ENCODE measurements around the gene TMEM150A. TPM values are rescaled to one million over a fixed set of nuclear protein-coding genes. Genes with fewer than 3 reads are reported as not detected.

The TMEM150A gene
- total and polyA plus RNA-seq, 2 of the 13 experiments (the other 11 are each of a cell fraction or from before 2014, with no cell fraction given) = 30.1 to 70.4 TPM

DNA sequence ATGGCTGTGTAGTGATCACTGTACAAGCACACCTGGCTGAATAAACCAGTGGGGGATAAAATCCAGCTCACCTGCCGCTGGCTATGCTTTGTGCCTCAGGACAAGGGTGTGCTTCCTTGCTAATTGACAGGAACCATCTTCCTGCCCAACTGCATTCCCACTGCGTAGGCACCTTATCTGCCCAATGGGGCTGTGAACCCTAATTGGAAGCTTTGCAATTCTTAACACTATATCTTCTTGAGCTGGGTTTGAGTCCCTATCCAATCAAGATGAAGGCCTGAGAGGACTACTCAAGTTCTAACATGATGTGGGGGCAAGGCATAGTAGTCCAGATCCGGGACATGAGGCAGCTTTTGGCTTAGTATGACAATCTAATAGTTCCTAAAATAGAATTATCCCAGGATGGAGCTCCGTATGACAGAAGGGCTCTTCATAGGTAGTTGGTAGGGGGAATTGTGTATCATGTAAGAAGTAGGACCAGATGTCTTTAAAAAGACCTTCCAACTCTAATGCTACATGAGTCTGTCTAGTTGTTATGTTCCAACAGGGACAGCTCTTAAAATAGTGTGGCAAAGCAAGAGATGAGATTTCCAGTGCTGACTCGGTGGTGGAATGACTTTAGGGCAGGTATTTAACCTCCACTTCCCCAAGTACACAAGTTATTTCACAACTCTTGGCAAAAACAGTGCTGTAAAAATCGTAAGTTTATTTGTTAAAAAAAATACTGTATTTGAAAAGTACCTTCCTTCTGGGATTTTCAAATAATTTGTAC is 2.3 kb upstream of the TMEM150A start (continued):
- TF ChIP-seq RELA (CRISPR knock-in tag; IDR thresholded peaks at IDR 0.05) (no peak), U2AF1 (optimal IDR thresholded peaks at IDR 0.05; ENCODE audit: low read depth, low read length) (no peak), FOXO1 (CRISPR knock-in tag; IDR thresholded peaks at IDR 0.05) (no peak), MTF2 (CRISPR knock-in tag; IDR thresholded peaks at IDR 0.05; ENCODE audit: borderline replicate concordance) (no peak), KDM5B (CRISPR knock-in tag; IDR thresholded peaks at IDR 0.05; ENCODE audit: borderline replicate concordance) (no peak), ZNF557 (CRISPR knock-in tag; IDR thresholded peaks at IDR 0.05) (no peak), SP4 (CRISPR knock-in tag; IDR thresholded peaks at IDR 0.05) (no peak), KLF6 (CRISPR knock-in tag; IDR thresholded peaks at IDR 0.05) (no peak), ZNF672 (CRISPR knock-in tag; IDR thresholded peaks at IDR 0.05) (no peak), ZFP41 (CRISPR knock-in tag; IDR thresholded peaks at IDR 0.05; ENCODE audit: borderline replicate concordance) (no peak), ZNF816 (CRISPR knock-in tag; IDR thresholded peaks at IDR 0.05; ENCODE audit: borderline replicate concordance) (0 out of 2 replicates have a peak, but pooled peaks have one; percentile 10), GATA4 (IDR thresholded peaks at IDR 0.05; ENCODE audit: borderline replicate concordance, low read depth) (no peak), ATAD3A (CRISPR knock-in tag; IDR thresholded peaks at IDR 0.05) (no peak), ZNF839 (CRISPR knock-in tag; IDR thresholded peaks at IDR 0.05; ENCODE audit: borderline replicate concordance) (no peak), STAT5B (CRISPR knock-in tag; IDR thresholded peaks at IDR 0.05) (no peak), ZNF747 (CRISPR knock-in tag; IDR thresholded peaks at IDR 0.05; ENCODE audit: borderline replicate concordance) (no peak), ZNF552 (CRISPR knock-in tag; IDR thresholded peaks at IDR 0.05; ENCODE audit: borderline replicate concordance) (0 out of 2 replicates have a peak, but pooled peaks have one; percentile 37), MAFF (IDR thresholded peaks at IDR 0.05; ENCODE audit: low read depth, low read length) (no peak), ZSCAN25 (CRISPR knock-in tag; IDR thresholded peaks at IDR 0.05) (no peak), ZNF207 (IDR thresholded peaks at IDR 0.05; ENCODE audit: borderline replicate concordance) (no peak), EHMT2 (IDR thresholded peaks at IDR 0.05; ENCODE audit: borderline replicate concordance, low read depth, low read length) (no peak), NFIB (CRISPR knock-in tag; IDR thresholded peaks at IDR 0.05; ENCODE audit: borderline replicate concordance) (no peak)
- TF ChIP-seq, protein P1, sequence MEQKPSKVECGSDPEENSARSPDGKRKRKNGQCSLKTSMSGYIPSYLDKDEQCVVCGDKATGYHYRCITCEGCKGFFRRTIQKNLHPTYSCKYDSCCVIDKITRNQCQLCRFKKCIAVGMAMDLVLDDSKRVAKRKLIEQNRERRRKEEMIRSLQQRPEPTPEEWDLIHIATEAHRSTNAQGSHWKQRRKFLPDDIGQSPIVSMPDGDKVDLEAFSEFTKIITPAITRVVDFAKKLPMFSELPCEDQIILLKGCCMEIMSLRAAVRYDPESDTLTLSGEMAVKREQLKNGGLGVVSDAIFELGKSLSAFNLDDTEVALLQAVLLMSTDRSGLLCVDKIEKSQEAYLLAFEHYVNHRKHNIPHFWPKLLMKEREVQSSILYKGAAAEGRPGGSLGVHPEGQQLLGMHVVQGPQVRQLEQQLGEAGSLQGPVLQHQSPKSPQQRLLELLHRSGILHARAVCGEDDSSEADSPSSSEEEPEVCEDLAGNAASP (CRISPR knock-in tag; IDR thresholded peaks at IDR 0.05; ENCODE audit: borderline replicate concordance) = no peak
- TF ChIP-seq, protein P2, sequence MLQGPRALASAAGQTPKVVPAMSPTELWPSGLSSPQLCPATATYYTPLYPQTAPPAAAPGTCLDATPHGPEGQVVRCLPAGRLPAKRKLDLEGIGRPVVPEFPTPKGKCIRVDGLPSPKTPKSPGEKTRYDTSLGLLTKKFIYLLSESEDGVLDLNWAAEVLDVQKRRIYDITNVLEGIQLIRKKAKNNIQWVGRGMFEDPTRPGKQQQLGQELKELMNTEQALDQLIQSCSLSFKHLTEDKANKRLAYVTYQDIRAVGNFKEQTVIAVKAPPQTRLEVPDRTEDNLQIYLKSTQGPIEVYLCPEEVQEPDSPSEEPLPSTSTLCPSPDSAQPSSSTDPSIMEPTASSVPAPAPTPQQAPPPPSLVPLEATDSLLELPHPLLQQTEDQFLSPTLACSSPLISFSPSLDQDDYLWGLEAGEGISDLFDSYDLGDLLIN (CRISPR knock-in tag; IDR thresholded peaks at IDR 0.05; ENCODE audit: borderline replicate concordance) = no peak
- TF ChIP-seq, protein P3, sequence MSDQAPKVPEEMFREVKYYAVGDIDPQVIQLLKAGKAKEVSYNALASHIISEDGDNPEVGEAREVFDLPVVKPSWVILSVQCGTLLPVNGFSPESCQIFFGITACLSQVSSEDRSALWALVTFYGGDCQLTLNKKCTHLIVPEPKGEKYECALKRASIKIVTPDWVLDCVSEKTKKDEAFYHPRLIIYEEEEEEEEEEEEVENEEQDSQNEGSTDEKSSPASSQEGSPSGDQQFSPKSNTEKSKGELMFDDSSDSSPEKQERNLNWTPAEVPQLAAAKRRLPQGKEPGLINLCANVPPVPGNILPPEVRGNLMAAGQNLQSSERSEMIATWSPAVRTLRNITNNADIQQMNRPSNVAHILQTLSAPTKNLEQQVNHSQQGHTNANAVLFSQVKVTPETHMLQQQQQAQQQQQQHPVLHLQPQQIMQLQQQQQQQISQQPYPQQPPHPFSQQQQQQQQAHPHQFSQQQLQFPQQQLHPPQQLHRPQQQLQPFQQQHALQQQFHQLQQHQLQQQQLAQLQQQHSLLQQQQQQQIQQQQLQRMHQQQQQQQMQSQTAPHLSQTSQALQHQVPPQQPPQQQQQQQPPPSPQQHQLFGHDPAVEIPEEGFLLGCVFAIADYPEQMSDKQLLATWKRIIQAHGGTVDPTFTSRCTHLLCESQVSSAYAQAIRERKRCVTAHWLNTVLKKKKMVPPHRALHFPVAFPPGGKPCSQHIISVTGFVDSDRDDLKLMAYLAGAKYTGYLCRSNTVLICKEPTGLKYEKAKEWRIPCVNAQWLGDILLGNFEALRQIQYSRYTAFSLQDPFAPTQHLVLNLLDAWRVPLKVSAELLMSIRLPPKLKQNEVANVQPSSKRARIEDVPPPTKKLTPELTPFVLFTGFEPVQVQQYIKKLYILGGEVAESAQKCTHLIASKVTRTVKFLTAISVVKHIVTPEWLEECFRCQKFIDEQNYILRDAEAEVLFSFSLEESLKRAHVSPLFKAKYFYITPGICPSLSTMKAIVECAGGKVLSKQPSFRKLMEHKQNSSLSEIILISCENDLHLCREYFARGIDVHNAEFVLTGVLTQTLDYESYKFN (CRISPR knock-in tag; conservative IDR thresholded peaks at IDR 0.05) = 0 out of 2 replicates have a peak, but pooled peaks have one; percentile 5
